HG03060 (cell line): ENCODE results near the gene HSPBAP1.
"Not testable (repeated sequence)": the region's sequence is repeated elsewhere in the genome, so short reads cannot be mapped to it uniquely, and the experiment has no call there.

ENCODE experiments used
- ATAC-seq: cut with Tn5 transposase; IDR thresholded peaks from one replicate; pipeline ENCODE4 v1.9.1; 2021; ENCODE audit warnings: low read depth, moderate number of reproducible peaks; ENCODE audit not compliant: unreplicated experiment

The HSPBAP1 gene

DNA sequence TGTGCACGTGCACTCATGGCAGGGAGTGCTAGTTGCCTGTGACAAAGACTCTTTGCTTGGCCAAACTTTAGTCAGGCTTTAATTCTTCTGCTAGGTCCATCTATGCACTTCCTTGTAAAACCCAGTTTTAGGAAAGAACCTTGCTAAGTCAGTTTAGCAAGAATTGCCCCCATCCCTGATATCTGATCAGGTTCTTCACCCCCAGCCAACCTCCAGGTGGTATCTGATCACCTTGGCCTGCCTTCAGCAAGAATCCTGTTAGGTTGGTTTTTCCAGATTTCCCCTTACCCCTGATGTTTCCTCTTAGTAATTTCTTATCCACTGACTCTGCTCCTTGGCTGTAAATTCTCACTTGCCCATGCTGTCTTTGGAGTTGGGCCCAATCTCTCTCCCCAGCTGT, 8.4 kb downstream of the HSPBAP1 start:
- ATAC-seq, result no peak

DNA sequence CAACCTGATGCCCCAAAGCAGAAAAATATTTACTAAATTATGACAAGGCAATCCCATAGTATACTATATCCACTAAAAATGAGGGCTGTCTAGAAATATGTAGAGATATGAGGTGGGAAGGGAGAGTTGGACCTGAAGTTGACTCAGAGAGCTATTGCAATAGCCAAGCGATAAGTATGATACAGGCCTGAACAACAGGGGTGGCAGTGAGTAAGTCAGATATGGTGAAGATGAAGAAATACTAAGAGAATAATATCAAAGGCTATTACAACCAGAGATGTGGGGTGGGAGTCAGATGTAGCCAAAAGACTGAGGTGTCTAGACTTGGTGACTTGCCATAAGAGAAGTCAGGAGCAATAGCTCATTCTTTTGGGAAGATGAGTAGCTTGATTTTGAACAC, 9.2 kb downstream of the HSPBAP1 start:
- no peak for ATAC-seq

DNA sequence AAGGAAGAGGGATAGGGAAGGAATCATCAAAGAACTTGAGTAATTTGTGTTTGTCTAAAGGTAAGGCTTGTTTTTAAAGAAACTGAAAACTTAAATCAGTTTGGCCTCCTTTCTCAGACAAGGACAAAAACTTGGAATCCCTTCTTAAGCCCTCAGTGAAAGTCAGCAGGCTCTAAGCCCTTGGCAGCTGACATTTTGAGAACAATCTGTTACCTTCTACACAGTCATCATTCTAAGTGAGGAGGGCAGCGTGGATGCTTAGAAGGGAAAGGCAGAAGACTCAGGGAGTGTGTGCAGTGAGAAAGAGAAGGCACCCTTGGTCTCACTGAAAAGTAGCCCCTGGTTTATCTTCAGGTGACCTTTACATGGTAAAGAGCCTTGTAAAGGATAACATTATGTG, 10.8 kb downstream of the HSPBAP1 start:
- ATAC-seq, result no peak

DNA sequence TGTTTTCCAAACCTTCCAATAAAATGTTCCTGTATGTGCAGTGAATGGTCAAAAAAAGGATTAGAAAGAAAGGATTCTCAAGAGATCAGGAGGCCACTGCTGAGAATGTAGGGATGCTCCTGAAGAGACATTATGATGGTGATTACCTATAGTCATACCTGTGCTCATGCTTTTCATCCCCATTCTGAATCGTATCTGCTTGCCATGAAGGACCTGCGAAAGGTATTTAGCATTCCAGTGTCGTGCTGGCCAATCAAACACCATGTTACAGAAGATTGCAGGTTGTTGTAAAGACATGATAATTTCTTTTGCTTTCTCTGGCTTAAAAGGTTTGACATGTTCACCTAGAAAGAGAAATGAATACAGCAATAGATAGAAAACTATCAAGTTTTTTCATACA, 16.1 kb downstream of the HSPBAP1 start:
- no peak for ATAC-seq

DNA sequence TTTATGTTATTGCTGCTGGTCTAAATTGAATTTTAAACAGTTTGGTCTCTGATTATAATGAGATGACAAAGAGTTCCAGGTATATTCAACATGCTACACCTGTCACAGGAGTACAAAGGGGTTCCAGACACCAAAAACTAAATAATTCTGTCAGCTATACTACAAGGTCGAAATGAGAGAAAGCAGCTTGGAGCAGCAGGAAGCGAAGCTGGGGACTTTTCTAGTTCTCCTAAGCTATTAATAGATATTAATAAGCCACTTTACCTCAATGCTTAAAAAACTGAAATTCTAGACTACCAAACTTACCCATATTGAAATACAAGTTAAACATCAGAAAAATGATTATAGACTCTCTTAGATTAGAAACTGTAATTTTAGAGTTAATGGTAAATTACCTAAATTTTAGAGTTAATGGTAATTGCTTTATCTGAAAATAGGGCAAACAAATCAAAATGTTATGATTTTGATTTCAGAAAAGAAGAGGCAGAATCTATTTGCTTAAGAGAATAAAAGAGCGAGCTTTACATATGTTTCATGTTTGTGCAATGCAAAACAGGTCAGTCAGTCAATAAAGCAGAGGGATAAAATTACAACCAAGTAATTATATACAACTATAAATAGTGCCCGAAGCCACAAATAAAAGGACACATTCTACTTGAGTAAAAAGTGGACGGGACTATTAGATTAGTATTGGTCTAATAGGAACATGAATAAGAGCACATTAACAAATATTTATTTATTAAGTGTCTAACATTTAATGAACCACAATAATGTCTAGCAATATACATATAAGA, 16.8 kb downstream of the HSPBAP1 start:
- ATAC-seq, result no peak

DNA sequence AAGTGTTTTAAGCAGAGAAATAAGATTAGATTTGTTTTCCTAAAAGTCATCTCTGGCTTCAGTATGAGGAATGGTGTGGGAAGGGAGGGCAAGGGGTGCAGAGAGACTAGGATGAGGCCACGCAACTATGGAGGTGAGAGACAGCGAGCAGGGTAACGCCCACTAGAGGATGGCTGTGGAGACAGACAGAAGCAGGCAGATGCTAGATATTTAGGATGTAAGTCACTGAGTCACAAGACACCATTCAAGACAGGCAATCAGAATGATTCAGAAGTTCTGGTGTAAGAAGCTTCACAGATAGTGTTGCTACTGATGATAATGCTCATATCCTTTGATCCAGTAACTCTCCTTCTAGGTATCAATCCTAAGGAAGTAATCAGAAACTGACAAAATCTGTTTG, 19.1 kb downstream of the HSPBAP1 start:
- ATAC-seq, result no peak

DNA sequence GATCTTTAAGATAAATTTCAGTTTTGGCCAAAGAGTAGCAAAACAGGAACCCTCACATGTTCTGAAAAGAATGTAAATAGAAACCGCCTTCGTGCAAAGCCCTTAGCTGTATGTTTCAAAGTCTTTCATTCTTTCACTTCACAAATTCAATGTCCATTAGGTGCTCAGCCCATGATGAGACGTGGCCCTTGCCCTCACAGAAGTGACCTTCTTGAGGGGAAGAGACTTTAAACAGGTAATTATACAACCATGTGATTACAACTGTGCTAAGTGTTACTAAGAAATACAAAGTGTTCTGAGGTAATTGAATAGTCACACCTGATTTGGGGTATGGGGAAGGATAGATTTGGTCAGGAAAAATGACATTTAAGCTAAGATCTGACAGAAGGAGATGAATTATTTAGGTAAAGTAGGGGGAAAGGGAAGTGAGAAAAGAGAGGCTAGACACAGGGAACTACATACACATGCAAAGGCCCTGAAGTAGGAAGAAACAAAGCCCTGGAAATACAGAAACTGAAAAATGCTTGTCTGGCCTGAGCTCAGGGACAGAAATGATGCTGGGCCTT, 19.6 kb downstream of the HSPBAP1 start:
- ATAC-seq, result no peak

DNA sequence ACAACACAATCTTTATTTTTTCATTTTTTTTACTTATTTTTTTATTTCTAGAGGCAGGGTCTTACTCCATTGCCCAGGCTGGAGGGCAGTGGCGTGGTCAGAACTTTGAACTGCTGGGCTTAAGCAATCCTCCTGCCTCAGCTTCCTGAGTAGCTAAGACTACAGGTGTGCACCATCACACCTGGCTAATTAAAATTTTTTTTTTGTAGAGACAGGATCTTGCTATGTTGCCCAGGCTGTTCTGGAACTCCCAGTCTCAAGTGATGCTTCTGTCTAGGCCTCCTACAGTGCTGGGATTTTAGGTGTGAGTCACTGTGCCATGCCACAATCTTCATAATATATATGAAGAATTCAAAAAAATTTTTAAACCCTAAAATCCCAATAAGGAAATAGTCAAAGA, 20.8 kb downstream of the HSPBAP1 start:
- ATAC-seq, result no peak

DNA sequence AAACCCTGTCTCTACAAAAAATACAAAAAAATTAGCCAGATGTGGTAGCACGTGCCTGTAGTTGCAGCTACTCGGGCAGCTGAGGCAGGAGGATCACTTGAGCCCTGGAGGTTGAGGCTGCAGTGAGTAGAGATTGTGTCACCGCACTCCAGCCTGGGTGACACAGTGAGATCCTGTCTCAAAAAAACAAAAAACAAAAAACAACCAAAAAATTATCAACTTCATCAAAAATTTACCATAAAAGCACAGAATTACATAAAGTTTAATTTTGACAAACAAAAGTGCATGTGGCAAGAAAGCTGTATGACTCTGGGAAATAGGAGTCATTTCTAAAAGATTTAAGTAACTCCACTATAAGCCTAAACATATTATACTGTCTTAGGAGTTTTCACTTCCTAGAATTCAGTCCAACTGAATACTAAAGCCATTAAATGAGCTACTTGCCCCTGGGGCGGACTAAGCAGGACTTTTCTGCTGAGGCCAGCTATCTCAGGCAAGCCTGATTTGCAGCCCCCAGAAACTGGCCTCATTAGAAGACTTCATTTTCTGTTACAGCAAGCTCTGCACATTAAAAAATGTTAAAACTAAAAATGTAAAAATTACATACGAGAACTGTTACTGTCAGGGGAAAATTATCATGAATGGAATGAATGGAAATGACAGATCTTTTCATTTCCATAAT, 23.0 kb downstream of the HSPBAP1 start:
- no peak for ATAC-seq

DNA sequence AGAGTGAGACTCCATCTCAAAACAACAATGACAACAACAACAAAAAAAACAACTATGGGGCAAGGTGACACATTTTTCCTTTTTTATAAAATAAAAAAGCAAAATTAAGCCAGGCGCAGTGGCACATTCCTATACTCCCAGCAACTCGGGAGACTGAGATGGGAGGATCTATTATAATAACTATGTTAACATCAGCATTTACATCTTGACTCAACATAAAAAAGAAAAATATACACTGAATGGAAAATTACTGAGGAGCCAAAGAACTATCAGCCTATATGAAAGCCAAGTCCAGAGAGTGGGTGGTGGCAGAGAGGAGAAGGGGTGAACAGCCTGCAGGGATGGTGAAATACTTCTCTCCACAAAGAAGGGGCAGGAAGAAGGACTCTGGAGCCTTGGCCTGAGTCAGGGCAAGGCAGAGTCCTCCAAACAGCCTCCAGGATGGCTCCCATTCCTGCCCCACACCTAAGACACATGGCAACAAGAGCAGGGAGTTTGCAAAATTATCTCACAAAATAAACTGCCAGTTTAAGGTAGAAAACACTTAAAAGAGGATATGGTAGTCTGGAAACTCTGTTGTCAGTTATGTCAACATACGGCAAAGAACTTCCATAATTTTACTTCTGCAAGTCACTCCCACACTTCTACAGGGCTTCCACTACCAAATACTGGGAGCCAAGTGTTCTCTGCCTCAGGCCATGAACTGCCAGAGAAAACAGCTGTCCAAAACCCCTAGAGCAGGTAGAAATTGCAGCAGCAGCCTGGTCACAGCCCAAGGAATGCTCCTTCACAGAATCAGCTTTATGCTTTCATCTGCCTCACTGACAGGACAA, 25.9 kb downstream of the HSPBAP1 start:
- no peak for ATAC-seq

DNA sequence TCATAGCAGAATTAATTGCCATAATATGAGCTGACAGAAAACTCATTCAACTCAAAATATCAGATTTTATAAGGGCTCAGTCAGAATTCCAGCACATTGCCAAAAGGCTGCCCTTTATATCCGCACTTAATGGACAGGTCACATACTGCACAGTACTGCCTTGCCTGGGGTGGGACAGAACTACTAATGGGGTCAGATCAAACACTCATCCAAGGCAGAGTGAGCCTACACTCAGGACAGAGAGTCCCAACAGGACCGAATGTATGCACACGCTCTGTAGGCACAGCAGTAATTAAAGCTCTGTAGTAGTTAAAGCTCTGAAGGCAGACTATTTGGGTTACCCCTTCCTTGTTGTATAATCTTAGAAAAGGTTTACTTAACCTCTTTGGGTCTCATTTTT, 27.2 kb downstream of the HSPBAP1 start:
- no peak for ATAC-seq

DNA sequence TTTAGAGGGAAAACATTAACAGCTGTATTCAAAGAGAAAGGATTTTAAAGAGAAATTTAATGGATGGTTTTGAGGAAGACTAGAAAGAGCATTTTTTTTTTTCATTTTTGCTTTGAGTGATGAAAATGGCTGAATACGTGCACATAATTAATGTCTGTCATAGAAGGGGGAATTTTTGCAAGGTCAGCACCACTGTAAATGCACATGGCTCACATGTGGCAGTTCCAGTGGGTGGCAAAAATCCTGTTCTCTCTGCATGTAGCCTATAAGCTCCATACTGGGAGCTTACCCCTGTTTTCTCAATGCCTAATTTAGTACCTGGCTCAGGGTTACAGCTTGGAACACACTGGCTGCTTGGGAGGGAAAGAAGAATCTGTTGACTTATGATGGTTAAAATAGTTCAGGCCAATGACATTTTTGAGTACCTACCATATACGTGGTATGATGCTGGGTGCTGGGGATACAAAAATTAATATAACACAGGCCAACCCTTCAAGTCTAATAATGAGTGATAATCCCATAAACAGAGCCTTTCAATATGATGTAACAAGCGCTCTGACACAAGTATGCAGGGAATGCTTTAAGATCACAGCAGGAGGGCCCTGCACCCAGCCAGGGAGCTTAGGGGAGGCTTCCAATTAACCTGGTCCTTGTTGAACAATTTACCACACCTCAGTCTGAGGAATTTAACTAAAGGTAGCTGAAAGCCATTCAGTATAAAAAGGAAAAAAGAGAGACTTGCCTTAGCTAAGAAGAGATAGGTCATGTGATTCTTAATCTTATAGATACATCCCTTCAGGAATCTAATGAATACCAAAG, 33.0 kb downstream of the HSPBAP1 start:
- no peak for ATAC-seq

DNA sequence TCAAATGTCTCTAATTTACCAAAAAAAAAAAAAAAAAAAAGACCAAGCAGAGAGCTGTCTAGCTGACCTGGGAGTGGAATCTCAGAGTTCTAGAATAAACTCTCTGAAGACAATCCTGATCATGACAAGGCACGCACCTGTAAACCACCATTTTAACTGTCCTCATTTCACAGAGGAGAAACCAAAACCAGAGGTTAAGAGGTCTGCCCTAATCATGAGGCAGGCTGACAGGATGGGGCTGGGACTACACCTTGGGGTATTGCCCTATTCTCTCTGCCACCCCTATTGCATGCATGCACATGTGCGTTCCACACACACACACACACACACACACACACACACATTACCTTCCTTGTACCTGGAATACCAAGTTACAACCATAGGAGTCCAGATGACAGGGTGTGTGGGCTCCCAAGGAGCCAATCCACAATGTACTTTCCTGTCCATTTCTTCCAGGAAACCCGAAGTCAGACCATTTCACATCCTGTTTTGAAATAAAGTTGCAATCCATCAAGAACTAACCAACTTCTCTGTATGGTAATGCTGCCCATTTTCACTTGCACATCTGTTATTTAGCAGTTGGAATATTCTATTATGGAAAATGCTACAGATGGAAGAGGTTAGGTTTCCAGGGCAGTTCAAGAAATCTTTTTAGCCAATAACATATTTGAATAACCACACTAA, 34.6 kb downstream of the HSPBAP1 start:
- no peak for ATAC-seq

DNA sequence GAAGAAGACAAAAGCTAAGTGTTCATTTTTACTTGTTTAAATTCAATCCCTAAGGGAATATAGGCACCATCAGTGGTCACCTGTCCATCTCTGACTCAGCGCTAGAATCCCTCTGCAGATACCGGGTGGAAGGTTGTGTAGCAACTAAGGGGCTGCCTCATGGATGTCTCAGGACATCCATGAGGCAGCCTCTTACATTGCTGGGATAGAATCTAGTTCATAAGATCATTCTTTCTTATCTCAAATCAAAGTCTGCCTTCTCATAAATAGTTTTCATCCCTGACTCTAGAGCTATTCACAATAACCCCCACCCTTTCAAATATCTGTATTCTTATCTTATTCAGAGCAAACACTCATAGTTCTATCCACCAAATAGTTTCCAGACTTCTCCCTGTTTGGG, 38.1 kb downstream of the HSPBAP1 start:
- no peak for ATAC-seq

DNA sequence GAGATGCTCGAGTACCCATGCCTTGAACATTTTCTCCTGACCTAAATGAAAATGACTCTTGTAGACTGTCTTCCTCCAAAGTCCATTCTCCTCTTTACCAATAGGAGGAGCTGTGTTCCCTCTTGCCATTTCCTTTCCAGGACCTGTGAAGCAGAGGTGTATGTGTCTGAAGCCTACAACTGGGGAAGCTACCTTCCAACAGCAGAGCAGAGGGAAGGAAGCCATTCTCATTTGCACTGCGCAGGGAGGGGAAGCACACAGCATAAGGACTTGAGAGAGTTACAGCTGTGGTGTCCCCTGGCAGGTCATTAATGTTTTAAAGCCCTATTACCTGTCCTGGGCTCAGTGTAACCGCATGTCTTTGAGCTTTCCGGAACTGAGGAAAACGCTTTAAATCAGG, 38.7 kb downstream of the HSPBAP1 start:
- ATAC-seq, result peak; percentile 57

DNA sequence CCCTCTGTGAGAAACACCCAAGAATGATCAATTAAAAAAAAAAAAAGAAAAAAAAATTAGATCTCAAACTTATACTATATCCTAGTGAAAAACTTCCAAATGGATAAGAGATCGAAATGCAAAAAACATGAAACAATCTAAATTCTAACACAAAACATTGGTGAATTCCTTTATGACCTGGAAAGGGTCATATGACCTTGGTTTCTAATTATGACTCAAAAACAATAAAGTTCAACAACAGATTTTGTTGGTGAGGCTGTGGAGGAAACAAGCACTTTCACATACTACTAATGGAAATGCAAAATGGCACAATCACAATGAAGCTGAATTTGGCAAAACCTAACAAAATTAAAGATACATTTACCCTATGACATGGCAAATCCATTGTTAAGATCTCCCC, 45.3 kb downstream of the HSPBAP1 start:
- ATAC-seq, result no peak

DNA sequence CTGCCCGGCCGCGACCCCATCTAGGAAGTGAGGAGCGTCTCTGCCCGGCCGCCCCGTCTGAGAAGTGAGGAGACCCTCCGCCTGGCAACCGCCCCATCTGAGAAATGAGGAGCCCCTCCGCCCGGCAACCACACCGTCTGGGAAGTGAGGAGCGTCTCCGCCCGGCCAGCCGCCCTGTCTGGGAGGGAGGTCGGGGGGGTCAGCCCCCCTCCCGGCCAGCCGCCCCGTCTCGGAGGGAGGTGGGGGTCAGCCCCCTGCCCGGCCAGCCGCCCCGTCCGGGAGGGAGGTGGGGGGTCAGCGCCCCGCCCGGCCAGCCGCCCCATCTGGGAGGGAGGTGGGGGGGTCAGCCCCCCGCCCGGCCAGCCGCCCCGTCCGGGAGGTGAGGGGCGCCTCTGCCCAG, 46.3 kb downstream of the HSPBAP1 start:
- ATAC-seq, result not testable (repeated sequence)

DNA sequence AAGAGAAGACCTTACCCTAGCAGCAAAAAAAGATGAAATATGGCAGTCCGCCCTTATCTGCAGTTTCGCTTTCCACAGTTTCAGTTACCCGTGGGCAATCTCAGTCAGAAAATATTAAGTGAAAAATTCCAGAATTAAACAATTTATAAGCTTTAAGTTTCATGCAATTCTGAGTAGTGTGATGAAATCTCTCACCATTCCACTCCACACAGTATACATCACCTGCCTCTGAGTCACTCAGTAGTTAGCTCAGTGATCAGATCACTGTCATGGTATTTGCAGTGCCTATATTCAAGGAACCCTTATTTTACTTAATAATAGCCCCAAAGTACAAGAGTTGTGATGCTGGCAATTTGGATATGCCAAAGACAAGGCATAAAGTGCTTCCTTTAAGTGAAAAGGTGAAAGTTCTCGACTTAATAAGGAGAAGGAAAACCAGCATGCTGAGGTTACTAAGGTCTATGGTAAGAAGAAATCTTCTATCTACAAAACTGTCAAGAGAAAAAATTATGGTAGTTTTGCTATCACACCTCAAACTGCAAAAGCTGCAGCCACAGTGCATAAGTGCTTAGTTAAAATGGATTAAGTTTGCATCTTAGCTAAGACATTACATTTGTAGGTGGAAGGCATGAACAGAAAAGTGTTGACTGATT, 48.1 kb downstream of the HSPBAP1 start:
- ATAC-seq, result no peak

DNA sequence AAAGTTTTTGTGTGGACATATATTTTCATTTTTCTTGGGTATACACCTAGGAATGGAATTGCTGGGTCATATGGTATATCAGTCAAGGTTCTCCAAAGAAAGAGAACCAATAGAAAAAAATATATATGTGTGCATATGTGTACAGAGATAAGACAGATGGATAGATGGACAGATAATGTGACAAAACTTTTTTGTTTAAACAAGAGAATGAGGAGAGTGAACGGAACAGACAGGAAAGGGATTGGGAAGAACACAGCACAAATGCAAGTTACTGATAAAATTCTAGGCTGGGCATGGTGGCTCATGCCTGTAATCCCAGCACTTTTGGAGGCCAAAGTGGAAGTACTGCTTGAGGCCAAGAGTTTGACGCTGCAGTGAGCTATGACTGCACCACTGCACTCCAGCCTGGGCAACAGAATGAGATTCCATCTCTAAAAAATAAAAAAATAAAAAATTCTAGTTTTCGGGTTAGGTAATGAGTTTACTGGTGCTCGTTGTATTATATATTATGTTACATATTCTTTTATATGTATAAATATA, 50.0 kb downstream of the HSPBAP1 start:
- no peak for ATAC-seq
